Loucy (cell line): ENCODE data around the gene FLG.

Experiments
- EZH2phosphoT487 ChIP-seq: fragments of 200-600 bp; IDR thresholded peaks from 2 replicates; pipeline ENCODE4 v1.6.1; 2018; ENCODE audit warnings: antibody characterized with exemption, mild to moderate bottlenecking, moderate library complexity, borderline replicate concordance
- TF ChIP-seq, protein P1 (sequence below): fragments of 200-600 bp; sonication (generic); conservative IDR thresholded peaks from 2 replicates; pipeline ENCODE4 v1.5.1; 2014; ENCODE audit warnings: mild to moderate bottlenecking, antibody characterized with exemption, low read length

DNA sequence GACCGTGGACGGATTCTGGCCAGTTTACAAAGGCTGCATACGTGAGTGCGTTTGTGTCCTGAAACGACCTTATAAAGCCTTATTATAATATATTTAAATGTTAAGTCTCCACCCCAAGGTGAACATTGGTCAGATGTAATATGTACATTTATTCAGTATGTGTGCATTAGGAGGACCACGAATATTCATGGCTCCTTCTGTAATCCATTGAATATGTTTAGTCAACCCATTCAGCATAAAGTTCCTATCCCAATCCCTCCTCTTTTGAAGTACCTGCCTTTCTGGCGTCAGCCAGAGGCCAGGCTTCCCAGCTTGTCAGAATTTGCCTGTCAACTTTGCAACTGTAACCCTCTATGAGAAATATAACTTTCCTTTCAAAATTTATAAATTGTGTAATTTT is 10.4 kb upstream of the FLG start:
- TF ChIP-seq, protein P1, sequence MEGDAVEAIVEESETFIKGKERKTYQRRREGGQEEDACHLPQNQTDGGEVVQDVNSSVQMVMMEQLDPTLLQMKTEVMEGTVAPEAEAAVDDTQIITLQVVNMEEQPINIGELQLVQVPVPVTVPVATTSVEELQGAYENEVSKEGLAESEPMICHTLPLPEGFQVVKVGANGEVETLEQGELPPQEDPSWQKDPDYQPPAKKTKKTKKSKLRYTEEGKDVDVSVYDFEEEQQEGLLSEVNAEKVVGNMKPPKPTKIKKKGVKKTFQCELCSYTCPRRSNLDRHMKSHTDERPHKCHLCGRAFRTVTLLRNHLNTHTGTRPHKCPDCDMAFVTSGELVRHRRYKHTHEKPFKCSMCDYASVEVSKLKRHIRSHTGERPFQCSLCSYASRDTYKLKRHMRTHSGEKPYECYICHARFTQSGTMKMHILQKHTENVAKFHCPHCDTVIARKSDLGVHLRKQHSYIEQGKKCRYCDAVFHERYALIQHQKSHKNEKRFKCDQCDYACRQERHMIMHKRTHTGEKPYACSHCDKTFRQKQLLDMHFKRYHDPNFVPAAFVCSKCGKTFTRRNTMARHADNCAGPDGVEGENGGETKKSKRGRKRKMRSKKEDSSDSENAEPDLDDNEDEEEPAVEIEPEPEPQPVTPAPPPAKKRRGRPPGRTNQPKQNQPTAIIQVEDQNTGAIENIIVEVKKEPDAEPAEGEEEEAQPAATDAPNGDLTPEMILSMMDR: no peak
- no peak for TF ChIP-seq EZH2phosphoT487
